ENCODE data around the gene LCLAT1. TPM values are rescaled to one million over a fixed set of nuclear protein-coding genes. Genes with fewer than 3 reads are reported as not detected.

Gene LCLAT1
- polyA plus RNA-seq, 1 donor (not counting 4 experiments of a cell fraction or from before 2014, with no cell fraction given) = 17.1 TPM

- no peak for TF ChIP-seq EZH2 (IDR thresholded peaks at IDR 0.05; ENCODE audit: low read length)
- TF ChIP-seq, protein P1, sequence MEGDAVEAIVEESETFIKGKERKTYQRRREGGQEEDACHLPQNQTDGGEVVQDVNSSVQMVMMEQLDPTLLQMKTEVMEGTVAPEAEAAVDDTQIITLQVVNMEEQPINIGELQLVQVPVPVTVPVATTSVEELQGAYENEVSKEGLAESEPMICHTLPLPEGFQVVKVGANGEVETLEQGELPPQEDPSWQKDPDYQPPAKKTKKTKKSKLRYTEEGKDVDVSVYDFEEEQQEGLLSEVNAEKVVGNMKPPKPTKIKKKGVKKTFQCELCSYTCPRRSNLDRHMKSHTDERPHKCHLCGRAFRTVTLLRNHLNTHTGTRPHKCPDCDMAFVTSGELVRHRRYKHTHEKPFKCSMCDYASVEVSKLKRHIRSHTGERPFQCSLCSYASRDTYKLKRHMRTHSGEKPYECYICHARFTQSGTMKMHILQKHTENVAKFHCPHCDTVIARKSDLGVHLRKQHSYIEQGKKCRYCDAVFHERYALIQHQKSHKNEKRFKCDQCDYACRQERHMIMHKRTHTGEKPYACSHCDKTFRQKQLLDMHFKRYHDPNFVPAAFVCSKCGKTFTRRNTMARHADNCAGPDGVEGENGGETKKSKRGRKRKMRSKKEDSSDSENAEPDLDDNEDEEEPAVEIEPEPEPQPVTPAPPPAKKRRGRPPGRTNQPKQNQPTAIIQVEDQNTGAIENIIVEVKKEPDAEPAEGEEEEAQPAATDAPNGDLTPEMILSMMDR (optimal IDR thresholded peaks at IDR 0.05 in 1 of 3, IDR thresholded peaks at IDR 0.05 in 1 of 3, conservative IDR thresholded peaks at IDR 0.05 in 1 of 3; ENCODE audit: extremely low read depth in 1 of 3, insufficient read depth in 2 of 3, low read length in 3 of 3) = no peak
- no peak overlapping the region for H3K4me3 ChIP-seq (ENCODE audit: control insufficient read depth in 2 of 3, extremely low read depth in 1 of 3, insufficient read depth in 2 of 3, low read depth in 1 of 3, low read length in 3 of 3)
- H3K4me1 ChIP-seq (ENCODE audit: control insufficient read depth, extremely low read depth, insufficient read depth, low read length) = no peaks in the 10 kb centered on the region
- H3K27me3 ChIP-seq (ENCODE audit: control insufficient read depth, extremely low read depth, insufficient read depth, low read length) = no peaks in the 10 kb centered on the region
- H3K36me3 ChIP-seq (ENCODE audit: control insufficient read depth in 2 of 2, extremely low read depth in 1 of 2, insufficient read depth in 2 of 2, low read length in 2 of 2) = no peaks in the 10 kb centered on the region
- no peaks in the 10 kb centered on the region for H3K79me2 ChIP-seq (ENCODE audit: control insufficient read depth, insufficient read depth, low read length)
- H3K27ac ChIP-seq (ENCODE audit: control insufficient read depth, insufficient read depth, low read length) = no peak overlapping the region
- H3K9ac ChIP-seq (ENCODE audit: control insufficient read depth, extremely low read depth, insufficient read depth, low read length) = no peak overlapping the region
- H2AFZ ChIP-seq (ENCODE audit: control insufficient read depth, low read length) = no peak overlapping the region
- dilution Hi-C loops (cut with MboI; ENCODE audit: extremely low pct_ligation_motif_present, low sequenced_read_pairs) = no loop called here
- H4K20me1 ChIP-seq (ENCODE audit: control insufficient read depth, extremely low read depth, insufficient read depth, low read length) = no peaks in the 10 kb centered on the region
- H3K9me1 ChIP-seq (ENCODE audit: control insufficient read depth, extremely low read depth, insufficient read depth, low read length) = no peaks in the 10 kb centered on the region
- H3K4me2 ChIP-seq (ENCODE audit: control insufficient read depth, extremely low read depth, insufficient read depth, low read depth, low read length) = no peak overlapping the region
- DNase-seq (ENCODE audit: low read depth, low spot score) (no peak), FAIRE-seq (no peak)
- no peaks in the 10 kb centered on the region for H3K9me3 ChIP-seq (ENCODE audit: control insufficient read depth, low read depth, low read length)
Measured at GRCh38 chr2:30601375-30601774, 154.3 kb downstream of the LCLAT1 start.

DNA sequence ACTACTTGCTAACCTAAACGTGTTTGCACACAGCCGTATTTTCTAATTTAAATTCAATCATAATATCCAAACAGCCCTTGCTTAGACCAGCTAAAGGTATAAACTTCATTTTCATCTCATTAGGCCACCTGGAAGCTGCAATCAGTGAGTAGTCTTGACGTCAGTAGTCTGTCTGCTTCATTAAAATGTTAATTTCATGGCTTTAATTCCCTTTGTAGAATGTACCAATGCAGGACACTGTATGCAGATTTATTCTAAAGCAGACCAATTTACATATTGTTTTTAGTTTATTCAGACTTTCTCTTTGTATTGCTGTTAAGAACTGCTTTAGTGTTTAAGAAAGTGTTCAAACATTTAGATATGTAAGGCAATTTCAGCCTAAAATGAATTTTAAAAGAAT is 158.2 kb downstream of the LCLAT1 start:
- H3K9me3 ChIP-seq (ENCODE audit: control insufficient read depth, low read depth, low read length) = no peaks in the 10 kb centered on the region
- H3K27me3 ChIP-seq (ENCODE audit: control insufficient read depth, extremely low read depth, insufficient read depth, low read length) = no peaks in the 10 kb centered on the region
- TF ChIP-seq, protein P1 (optimal IDR thresholded peaks at IDR 0.05 in 1 of 3, IDR thresholded peaks at IDR 0.05 in 1 of 3, conservative IDR thresholded peaks at IDR 0.05 in 1 of 3; ENCODE audit: extremely low read depth in 1 of 3, insufficient read depth in 2 of 3, low read length in 3 of 3) = no peak
- no peak for TF ChIP-seq EZH2 (IDR thresholded peaks at IDR 0.05; ENCODE audit: low read length)
- no peak overlapping the region for H3K4me3 ChIP-seq (ENCODE audit: control insufficient read depth in 2 of 3, extremely low read depth in 1 of 3, insufficient read depth in 2 of 3, low read depth in 1 of 3, low read length in 3 of 3)
- no peaks in the 10 kb centered on the region for H3K4me1 ChIP-seq (ENCODE audit: control insufficient read depth, extremely low read depth, insufficient read depth, low read length)
- H4K20me1 ChIP-seq (ENCODE audit: control insufficient read depth, extremely low read depth, insufficient read depth, low read length) = no peaks in the 10 kb centered on the region
- H3K9ac ChIP-seq (ENCODE audit: control insufficient read depth, extremely low read depth, insufficient read depth, low read length) = no peak overlapping the region
- H3K79me2 ChIP-seq (ENCODE audit: control insufficient read depth, insufficient read depth, low read length) = no peaks in the 10 kb centered on the region
- H3K36me3 ChIP-seq (ENCODE audit: control insufficient read depth in 2 of 2, extremely low read depth in 1 of 2, insufficient read depth in 2 of 2, low read length in 2 of 2) = no peaks in the 10 kb centered on the region
- H3K4me2 ChIP-seq (ENCODE audit: control insufficient read depth, extremely low read depth, insufficient read depth, low read depth, low read length) = no peak overlapping the region
- H3K9me1 ChIP-seq (ENCODE audit: control insufficient read depth, extremely low read depth, insufficient read depth, low read length) = no peaks in the 10 kb centered on the region
- dilution Hi-C loops (cut with MboI; ENCODE audit: extremely low pct_ligation_motif_present, low sequenced_read_pairs) = no loop called here
- DNase-seq (ENCODE audit: low read depth, low spot score) (no peak), FAIRE-seq (no peak)
- H3K27ac ChIP-seq (ENCODE audit: control insufficient read depth, insufficient read depth, low read length) = no peak overlapping the region
- no peak overlapping the region for H2AFZ ChIP-seq (ENCODE audit: control insufficient read depth, low read length)
